Activated CD4-positive, alpha-beta T cell treated with anti-CD3 and anti-CD28 coated beads, Interleukin-2, amount 50 U/mL, for 16 hours (primary cell): Measurements from ENCODE around the gene PTPRS.
"Not testable (repeated sequence)": the region's sequence is repeated elsewhere in the genome, so short reads cannot be mapped to it uniquely, and the experiment has no call there.

Experiments
- DNase-seq: peaks from one replicate; pipeline ENCODE4 v3.0.0-alpha.2; 2020

PTPRS gene

DNA sequence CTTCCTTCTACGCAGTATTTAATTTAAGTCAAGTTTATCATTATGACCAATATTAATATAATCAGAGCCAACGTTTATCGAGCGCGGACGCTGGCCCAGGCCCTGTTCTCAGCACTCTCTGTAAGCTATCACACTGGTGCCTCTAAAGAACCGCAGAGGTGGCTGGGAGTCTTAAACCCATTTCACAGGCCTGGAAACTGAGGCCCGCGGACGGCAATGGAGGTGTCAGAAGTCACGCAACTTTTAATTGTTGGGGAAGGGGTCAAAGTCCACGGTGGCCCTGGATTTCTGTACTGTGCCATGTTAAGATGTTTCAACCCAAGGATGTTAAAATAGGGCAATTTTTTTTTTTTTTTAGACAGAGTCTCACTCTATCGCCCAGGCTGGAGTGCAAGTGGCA, 8.8 kb downstream of the PTPRS start:
- DNase-seq: no peak

DNA sequence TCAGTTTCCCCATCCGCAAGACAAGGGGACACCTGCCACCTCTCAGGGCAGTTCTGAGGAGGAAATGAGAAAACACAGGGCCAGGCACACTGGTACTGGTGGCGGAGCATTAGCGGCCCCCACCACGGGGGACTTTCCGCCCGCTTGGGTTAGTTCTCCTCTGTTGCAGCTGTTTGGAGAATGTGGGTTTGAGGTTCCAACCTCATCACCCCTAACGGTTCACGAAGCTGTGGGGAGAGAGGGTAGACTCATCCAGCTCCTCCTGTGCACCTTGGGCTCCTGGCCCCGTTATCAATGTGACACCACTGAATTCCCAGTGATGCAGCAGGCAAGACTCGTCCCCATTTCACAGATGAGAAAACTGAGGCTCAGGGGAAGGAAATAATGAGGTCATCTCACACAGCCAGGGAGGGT, 10.3 kb downstream of the PTPRS start:
- no peak for DNase-seq

DNA sequence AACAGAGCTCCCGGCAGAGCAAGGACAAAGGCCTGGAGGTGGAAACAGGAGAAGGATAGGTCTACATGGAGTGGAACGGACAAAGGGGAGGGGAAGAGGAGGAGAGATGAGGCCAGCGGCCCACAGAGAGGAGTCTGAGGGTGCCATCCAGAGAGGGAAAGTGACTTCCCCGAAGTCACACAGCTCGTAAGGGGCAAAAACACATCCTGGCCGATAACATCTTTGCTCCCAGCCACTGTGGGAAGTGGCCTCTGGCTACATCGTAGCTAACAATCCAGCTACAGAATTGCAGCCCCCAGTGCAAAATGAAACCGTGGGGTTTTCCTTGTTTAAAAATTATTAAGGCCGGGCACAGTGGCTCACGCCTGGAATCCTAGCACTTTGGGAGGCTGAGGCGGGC, 11.5 kb downstream of the PTPRS start:
- DNase-seq: no peak

DNA sequence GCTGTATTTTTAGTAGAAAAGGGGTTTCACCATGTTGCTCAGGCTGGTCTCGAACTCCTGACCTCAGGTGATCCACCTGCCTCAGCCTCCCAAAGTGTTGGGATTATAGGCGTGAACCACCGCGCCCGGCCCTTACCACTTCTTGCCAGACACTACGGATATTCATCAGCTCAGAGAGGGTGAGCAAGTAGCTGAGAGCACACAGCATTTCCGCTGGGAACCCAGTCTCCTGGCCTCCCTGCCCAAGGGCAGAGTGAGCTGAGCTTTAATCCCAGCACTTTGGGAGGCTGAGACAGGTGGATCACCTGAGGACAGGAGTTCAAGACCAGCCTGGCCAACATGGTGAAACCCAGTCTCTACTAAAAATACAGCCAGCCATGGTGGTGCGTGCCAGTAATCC, 12.2 kb downstream of the PTPRS start:
- DNase-seq: not testable (repeated sequence)

DNA sequence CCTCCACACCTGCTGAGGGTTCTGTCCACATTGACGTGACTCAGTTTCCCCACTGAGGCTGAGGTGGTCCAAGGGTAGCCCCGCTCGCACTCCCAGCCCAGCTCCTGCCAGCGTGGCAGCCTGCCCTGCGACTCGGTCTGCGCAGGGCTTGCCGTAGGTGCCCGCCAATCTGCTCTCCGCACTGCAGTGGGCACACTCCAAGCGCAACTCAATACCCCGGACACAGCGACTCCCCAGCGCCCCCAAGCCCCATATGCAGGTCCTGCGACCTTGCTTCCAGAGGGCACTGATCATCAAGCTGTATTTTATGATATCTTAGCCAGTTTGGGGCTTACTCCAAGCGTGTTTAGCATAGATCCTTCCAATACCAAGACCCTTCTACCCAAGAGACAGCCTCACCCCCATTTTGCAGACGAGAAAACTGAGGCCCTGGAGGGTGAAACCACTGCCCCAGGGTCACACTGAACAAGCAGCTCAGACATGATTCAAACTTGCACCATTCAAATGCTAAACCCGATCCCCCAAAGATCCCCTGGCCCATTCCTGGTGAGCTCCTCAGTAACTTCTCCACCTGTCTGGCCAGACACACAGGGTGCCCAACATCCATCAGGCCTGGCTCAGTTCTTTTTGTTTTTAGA, 13.5 kb downstream of the PTPRS start:
- no peak for DNase-seq

DNA sequence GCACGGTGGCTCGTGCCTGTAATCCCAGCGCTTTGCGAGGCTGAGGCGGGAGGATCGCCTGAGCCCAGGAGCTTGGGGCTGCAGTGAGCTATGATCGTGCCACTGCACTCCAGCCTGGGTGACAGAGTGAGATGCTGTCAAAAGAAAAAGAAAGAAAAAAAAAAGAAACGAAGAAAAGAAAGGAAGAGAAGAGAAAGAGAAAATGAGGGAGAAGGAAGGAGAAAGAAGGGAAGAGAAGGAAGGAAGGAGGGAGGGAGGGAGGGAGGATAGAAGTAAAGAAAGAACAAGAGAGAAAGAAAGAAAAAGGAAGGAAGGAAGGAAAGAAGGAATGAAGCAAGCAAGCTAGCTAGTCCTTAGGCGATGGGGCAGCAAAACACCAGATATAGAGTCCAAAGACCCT, 14.1 kb downstream of the PTPRS start:
- no peak for DNase-seq

DNA sequence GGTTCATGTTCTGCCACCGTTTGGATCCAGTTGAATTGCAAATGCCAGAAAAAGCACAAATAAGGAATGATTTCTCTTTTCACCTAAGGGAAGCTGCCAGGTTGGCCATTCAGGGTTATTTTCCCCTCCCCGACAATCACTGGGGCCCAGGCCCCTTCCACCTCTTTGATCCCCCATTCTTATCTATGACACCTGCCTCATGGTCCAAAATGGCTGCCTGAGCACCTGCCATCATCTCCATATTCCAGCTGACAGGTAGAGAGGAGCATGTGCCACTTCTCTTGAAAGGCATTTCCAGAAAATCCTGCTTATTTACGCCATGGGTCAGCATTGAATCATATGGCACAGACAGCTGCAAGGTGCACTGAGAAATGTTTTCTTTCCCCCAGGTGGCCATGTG, 15.7 kb downstream of the PTPRS start:
- DNase-seq: no peak

DNA sequence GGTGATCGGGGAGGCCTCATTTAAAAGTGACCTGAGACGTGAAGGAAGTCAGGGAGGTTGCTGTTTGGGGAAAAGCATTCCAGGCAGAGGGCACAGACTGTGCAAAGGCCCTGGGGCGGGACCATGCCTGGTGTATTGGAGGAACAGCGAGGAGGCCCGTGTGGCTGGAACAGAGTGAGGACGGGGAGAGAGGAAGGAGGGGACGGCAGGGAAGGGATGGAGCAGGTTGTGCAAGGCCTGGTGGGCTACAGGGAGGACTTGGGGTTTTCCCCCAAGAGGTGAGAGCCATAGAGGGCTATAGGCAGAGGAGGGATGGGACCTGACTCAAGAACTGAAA, 17.2 kb downstream of the PTPRS start:
- no peak for DNase-seq

DNA sequence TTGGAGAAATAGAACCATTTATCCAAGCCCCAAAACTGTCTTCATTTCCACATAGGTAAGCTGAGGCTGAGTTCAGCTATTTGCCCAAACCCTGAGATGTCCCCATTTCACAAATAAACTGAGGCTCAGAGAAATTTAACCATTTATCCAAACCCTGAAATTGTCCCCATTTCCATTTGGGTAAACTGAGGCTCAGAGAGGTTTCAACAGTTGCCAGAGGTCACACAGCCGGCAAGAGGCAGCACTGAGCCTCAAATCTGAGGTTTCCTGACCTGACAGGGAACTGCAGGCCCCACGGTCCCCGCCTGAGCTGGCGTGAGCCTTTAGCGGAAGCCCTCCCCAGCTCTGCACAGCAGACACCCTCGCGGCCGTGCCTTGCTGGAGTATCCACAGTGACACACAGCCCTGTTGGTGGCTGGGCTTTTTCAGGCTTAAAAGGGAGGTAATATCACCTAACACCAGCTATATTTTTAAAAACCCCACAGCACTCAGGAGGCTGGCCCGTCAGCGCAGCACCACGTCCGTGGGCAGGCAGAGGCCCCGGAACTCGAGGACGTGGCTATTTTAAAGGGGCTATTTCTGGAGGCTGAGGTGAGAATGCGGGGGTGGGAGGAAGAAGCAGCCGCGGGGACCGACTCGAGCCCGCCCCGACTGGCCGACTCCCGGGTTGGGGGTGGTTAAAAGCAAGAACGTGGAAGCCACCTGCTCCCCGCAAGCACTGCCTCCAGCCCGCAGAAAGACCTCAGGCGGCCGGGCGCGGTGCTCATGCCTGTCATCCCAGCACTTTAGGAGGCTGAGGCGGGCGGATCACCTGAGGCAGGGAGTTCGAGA, 18.5 kb downstream of the PTPRS start:
- DNase-seq: peak; percentile 14

DNA sequence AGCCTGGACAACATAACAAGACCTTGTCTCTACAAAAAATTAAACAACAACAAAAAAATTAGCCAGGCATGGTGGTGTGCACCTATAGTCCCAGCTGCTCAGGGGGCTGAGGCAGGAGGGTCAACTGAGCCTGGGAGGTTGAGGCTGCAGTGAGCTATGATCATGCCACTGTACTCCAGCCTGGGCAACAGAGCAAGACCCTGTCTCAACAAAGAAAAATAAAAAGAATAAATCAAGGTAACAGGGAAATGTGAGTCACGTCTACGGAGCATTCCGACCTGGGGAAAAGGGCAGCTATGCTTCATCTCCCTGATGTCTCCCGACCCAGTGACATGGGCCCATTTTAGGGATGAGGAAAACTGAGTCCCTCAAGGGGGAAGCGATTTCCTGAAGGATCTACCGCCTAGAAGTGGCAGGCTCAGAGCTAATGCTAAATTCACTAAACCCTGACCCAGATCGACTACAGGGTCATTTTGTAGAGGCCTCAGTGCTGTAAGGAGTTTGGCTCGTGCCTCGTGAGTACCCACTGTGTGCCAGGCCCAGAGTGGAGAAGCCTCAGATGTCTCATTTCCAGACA, 19.5 kb downstream of the PTPRS start:
- no peak for DNase-seq

DNA sequence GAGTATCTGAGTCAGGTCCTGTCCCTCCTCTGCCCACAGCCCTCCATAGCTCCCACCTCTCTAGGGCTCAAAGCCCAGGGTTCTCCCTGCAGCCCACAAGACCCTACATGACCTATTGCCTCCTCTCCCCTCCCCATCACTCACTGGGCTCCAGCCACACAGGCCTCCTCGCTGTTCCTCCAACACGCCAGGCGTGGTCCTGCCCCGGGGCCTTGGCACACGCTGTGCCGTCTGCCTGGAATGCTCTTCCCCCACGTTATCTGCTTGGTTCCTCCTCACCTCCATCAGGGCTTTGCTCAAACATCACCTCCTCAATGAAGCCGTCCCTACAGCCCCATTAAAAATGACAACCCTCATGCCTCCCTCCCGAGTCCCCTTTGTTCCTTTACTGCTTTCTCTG, 21.1 kb downstream of the PTPRS start:
- DNase-seq: no peak

DNA sequence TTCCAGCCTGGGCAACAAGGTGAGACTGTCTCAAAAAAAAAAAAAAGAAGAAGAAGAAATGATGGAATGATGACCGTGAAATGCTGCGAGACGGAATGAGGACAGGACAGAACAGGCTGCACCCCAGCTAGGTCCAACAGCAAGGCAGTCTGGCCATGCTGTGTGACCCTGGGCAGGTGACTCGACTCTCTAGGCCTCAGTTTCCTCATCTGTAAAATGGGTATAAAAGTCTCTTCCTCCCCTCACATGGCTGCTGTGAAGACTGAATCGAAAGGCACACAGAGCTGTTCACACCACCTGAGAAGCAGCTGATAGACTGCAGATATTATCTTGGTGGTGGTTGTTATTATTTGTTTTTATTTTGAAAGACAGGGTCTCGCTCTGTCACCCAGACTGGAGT, 22.3 kb downstream of the PTPRS start:
- DNase-seq: no peak

DNA sequence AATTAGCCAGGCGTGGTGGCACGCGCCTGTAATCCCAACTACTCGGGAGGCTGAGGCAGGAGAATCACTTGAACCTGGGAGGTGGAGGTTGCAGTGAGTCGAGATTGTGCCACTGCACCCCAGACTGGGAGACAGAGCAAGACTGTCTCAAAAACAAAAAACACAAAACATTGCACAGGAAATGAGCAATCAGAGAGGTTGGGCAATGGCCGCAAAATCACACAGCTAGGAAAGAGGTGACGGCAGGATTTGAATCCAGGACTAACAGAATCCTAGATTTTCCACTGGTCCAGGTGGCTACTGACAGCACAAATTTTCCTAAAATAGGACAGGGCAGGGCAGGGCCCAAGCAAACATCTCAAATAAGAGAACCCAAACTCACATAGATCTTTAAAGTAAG, 23.3 kb downstream of the PTPRS start:
- DNase-seq: no peak

DNA sequence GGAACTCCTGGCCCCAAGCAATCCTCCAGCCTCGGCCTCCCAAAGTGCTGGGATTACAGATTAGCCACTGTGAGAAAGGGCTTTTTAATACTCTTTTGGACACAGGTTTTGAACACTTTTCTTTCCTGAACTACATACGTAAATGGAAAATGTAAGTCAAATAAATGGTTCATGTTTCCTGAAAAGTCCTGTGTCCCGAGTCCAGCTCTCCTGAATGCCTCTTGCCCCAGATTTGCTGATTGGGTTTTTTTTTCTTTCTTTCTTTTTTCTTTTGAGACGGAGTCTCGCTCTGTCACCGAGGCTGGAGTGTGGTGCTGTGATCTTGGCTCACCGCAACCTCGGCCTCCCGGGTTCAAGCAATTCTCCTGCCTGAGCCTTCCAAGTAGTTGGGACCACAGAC, 24.5 kb downstream of the PTPRS start:
- DNase-seq: no peak

DNA sequence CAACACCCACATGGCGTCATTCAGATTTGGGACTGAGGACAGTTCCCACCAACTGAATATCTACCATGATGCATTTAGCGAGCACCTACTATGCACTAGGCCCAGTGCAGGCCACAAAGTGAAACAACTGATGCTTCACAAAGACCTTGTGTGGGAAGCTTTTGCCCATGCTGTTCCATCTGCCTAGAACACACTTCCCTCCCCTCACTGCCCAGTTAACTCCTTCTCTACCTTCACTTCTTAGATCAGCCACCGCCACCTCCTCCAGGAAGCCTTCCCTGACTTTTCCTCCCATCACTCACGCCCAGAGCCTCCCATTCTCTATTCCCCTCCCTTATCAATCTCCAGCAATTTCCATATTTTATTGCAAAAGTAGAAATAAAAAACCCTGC, 25.7 kb downstream of the PTPRS start:
- no peak for DNase-seq

DNA sequence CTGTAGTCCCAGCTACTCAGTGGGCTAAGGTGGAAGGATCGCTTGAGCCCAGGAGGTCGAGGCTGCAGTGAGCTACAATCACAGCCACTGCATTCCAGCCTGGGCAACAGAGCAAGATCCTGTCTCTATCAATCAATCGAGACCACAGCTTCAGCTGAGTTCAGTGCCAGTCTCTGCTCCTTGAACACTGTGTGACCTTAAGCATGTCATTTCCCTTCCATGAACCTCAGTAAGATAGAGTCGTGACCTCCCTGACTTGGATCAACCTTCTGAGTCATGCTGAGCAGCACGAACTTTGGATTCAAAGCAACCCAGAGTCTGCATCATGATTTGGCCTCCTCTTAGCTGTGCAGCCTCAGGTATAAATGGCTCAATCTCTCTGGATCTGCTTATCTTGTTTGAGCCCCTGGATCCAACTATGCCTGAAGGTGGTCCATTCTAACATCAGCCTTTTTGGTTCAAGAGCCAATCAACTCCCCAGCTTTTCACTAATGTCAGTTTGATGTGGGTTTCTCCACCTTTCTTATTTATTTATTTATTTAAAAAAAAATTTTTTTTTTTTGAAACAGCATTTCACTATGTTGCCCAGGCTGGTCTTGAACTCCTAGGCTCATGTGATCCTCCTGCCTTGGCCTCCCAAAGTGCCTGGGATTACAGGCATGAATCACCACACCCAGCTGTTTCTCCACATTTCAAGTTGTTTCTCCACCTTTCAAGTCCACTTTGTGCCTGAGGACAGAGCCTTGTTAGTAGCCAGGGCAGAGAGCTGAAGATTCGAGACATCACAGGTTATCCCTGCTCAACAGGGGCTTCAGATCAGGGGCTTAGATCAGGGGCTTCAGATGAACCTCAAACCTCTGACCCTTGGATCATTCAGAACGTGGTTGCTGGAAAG, 26.4 kb downstream of the PTPRS start:
- no peak for DNase-seq

DNA sequence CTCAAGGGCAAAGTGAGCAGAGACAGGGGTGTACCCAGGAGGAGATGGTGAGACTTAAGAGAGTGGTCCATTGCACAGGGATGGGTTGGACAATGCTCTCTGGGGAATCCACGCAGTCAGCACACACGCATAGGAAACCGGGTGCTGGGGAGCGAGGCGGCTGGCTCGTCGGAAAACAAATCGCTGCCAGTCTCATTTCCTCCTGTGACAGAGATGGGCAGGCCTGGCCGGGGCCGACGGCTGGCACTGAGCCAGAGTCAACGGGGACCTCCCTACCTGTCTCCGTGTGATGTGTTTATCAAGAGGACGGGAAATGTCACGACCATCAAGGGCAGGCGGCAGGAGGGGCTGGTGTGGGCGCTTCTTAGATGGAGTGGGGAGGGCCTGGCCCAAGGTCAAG, 27.3 kb downstream of the PTPRS start:
- DNase-seq: no peak

DNA sequence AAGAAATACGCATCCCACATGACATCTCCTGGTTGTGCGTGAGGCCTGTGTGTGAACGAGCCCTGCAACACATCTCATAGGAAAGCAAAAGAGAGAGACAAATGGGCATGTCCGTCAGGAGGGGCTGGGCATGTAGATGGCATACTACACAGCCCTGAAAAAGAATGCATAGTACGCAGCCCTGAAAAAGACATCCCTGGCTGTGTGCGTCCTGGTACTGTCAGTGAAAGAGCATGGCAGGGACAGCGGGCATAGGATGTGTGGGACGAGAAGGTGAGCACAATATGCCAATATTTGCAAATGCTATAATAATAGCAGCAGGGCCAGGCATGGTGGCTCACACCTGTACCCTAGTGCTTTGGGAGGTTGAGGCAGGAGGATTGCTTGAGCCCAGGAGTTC, 28.6 kb downstream of the PTPRS start:
- no peak for DNase-seq

DNA sequence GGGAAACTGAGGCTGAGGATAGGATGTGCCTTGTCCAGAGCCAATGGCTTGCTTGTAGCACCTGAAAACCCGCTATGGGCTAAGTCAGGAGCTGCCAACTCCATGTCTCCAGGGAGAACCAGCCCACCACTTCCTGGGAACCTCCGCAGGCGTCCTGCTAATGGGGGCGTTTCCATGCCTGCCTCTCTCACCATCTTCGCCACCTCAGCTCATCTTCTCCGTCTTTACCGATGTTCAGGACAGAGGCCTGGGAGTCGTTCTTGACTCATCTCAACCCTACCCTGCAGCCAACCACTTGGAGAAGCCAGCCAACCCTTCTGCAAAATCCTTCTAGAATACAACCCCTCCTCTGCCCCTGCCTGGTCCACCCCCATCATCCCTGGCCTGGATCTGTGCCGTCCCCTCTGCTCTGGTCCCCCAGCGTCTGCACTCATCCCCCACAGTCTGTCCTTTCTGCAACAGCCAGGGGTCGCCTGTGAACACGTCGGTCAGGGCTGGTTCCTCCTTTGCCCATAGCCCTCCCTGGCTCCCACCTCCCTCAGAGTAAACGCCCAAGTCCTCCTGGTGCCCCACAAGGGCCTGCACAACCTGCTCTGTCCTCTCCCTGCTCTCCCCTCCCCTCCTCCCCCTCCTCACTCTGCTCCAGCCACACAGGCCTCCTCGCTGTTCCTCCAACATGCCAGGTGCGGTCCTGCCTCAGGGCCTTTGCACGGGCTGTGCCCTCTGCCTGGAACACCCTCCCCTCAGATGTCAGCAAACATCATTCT, 31.0 kb downstream of the PTPRS start:
- DNase-seq: no peak

DNA sequence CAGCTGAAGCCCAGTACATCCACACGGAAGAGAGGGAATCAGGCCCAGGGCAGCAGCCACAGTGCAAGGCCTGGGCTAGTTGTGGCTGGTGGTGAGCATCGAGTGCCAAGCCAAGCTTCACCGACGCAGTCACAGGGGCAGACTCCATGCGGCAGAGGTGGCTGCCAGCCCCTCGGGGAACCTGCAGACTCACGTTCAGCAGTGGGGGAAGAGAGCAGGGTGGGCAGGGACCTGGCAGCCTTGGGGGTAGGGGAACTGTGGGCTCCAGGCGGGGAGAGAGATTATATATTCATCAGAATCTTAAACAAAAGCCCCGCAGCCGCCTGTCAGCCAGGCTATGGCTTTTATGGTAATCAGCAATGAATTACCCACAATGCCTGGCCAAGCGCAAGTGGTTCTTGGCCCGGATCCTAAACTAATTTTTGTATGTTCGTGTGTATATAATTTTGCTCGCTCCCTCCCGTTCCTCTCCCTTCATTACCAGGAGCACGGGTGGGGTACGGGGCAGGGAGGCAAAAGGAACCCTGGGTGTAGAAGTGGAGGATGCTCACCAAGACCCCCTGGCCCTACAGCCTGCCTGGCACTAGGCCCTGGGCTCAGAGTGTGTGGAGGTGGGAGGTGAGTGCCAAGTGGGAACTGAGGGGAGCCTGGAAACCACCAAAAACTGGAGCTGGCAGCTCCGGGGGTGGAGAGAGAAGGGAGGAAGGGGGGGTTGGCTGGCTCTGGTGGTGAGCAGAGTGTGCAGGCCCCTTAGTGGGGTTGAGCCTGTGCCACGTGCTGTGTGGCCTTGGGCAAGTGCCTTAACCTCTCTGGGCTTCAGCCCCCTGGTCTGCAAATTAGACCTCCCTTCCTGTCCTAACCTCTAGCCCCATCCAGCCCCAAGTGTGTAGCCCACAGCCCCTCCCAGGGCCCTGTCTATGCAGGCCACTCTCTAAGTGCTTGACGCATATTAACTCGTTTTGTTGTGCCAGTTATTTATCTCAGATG, 31.9 kb downstream of the PTPRS start:
- no peak for DNase-seq

DNA sequence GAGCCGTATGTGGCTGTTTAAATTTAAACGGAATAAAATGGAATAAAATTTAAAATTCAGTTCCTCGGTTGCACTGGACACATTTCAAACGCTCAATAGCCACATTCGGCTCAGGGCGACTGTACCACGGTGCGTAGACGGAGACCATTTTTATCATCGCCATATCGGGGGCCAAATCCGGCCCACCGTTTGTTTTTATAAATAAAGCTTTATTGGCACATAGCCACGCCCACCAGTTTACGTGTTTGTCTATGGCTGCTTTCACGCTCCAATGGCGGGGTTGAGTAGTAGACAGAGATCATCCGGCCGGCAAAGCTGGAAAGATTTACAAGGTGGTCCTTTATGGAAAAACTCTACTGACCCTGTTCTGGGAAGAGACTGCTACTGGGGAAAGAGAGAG, 33.0 kb downstream of the PTPRS start:
- no peak for DNase-seq
